ENCODE results near the gene C2orf80. TPM values are rescaled to one million over a fixed set of nuclear protein-coding genes. Genes with fewer than 3 reads are reported as not detected.

The C2orf80 gene
- total RNA-seq, 4 donors from 2014 or later = not detected

DNA sequence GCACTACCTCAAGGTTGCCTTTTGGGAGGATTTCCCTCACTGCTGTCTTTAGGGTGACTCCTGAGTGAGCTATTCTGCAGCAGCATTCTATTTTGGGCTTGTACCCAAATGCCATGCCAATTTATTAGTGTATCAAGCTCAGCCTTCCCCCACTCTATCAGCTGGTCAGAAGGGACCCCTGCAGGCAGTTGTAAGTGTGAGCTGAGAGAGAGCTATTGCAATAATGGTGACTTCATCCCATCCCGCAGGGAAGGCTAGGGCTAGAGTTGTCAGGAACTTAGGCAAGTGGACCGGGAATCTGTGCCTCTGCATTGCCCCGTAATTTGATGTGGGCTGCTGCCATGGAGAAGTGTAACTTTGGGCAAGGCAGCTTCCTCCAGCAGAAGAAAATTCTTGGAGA is 42.1 kb downstream of the C2orf80 start:
- Histone ChIP-seq H3K4me3 (no peak overlapping the region), H3K27ac (no peak overlapping the region), H3K9me3 (no peaks in the 10 kb centered on the region), H3K4me1 (peaks cover 0 to 2% (median 0%) of the 10 kb centered on the region in 4 donors), H3K27me3 (no peaks in the 10 kb centered on the region), H3K36me3 (no peaks in the 10 kb centered on the region)
- TF ChIP-seq, protein P1, sequence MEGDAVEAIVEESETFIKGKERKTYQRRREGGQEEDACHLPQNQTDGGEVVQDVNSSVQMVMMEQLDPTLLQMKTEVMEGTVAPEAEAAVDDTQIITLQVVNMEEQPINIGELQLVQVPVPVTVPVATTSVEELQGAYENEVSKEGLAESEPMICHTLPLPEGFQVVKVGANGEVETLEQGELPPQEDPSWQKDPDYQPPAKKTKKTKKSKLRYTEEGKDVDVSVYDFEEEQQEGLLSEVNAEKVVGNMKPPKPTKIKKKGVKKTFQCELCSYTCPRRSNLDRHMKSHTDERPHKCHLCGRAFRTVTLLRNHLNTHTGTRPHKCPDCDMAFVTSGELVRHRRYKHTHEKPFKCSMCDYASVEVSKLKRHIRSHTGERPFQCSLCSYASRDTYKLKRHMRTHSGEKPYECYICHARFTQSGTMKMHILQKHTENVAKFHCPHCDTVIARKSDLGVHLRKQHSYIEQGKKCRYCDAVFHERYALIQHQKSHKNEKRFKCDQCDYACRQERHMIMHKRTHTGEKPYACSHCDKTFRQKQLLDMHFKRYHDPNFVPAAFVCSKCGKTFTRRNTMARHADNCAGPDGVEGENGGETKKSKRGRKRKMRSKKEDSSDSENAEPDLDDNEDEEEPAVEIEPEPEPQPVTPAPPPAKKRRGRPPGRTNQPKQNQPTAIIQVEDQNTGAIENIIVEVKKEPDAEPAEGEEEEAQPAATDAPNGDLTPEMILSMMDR (IDR thresholded peaks at IDR 0.05) = no peak
- TF ChIP-seq POLR2A (IDR thresholded peaks at IDR 0.05) = no peak
- no peak for DNase-seq

- Histone ChIP-seq H3K4me3 (no peak overlapping the region), H3K9me3 (no peaks in the 10 kb centered on the region), H3K27ac (no peak overlapping the region), H3K36me3 (no peaks in the 10 kb centered on the region), H3K4me1 (peaks cover 0 to 4% (median 0%) of the 10 kb centered on the region in 4 donors), H3K27me3 (no peaks in the 10 kb centered on the region)
- TF ChIP-seq, protein P1 (IDR thresholded peaks at IDR 0.05) = no peak
- DNase-seq = no peak
Measured at GRCh38 chr2:208147008-208147407, 42.8 kb downstream of the C2orf80 start.

GRCh38 chr2:208146006-208146405 is 43.8 kb downstream of the C2orf80 start, which contains the start of gene CRYGB:
CRYGB (minus strand) TSS chr2:208146158; CDS start chr2:208146120, 38 bp downstream.
- H3K4me1 ChIP-seq = peaks cover 0 to 4% (median 0%) of the 10 kb centered on the region in 4 donors
- H3K27ac ChIP-seq = no peak within 1 kb of the TSS
- no peak within 1 kb of the TSS for H3K4me3 ChIP-seq
- no peaks in the 10 kb centered on the region for H3K36me3 ChIP-seq
- DNase-seq = no peak
- no peaks in the 10 kb centered on the region for H3K27me3 ChIP-seq
- TF ChIP-seq, protein P1 (IDR thresholded peaks at IDR 0.05) = no peak
- TF ChIP-seq POLR2A (IDR thresholded peaks at IDR 0.05) = no peak
- H3K9me3 ChIP-seq = no peaks in the 10 kb centered on the region

- peaks cover 0 to 4% (median 0%) of the 10 kb centered on the region in 4 donors for H3K4me1 ChIP-seq
- H3K36me3 ChIP-seq = no peaks in the 10 kb centered on the region
- H3K4me3 ChIP-seq = no peak overlapping the region
- TF ChIP-seq, protein P1 (IDR thresholded peaks at IDR 0.05) = no peak
- TF ChIP-seq POLR2A (IDR thresholded peaks at IDR 0.05) = no peak
- no peak for DNase-seq
- no peaks in the 10 kb centered on the region for H3K27me3 ChIP-seq
- H3K27ac ChIP-seq = no peak overlapping the region
- no peaks in the 10 kb centered on the region for H3K9me3 ChIP-seq
Measured at GRCh38 chr2:208142925-208143799, 46.7 kb downstream of the C2orf80 start.

DNA sequence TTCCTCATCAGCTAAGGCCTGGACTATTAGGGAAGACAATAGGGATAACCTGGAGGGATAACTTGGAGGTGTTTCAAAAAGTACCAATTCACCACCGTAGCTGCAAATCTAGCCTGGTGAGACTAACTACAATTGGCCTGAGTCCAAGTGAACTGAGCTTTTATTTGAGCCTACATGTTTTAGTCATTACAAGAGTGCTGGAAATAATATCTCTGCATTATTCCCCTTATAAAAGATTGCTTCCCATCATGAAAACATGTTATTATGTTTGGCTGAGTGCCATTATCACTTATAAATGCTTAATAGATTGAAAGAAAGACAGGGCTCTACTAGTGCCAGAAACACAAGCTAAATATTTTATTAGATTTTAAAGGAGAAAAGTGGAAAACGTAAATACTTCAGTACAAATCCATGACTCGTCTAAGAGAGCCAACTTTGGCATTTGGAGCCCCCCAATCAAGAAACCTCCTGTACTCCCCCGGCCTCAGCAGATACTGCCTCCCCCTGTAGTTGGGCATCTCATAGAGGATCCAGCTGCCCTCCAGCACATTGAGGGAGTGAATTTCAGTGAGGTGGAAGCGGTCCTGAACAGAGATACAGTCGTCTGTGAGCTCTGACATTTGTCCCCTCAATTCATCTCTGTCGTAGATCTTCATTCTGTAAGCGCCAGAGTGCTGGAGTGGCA is 47.4 kb downstream of the C2orf80 start:
- Histone ChIP-seq H3K4me1 (peaks cover 0 to 4% (median 0%) of the 10 kb centered on the region in 4 donors), H3K4me3 (no peak overlapping the region), H3K9me3 (no peaks in the 10 kb centered on the region), H3K27ac (no peak overlapping the region), H3K27me3 (no peaks in the 10 kb centered on the region), H3K36me3 (no peaks in the 10 kb centered on the region)
- no peak for TF ChIP-seq POLR2A (IDR thresholded peaks at IDR 0.05)
- TF ChIP-seq, protein P1 (IDR thresholded peaks at IDR 0.05) = no peak
- DNase-seq = no peak

All from Peyer's patch (tissue), 4 donors.